Activated CD4-positive, alpha-beta T cell treated with anti-CD3 and anti-CD28 coated beads, Interleukin-2, amount 50 U/mL, for 48 hours (primary cell): ENCODE data around the gene GNAI2.

Experiments
- DNase-seq, 2 experiments: peaks; one replicate each; pipeline ENCODE4 v3.0.0-alpha.2; 2020

Gene GNAI2

DNA sequence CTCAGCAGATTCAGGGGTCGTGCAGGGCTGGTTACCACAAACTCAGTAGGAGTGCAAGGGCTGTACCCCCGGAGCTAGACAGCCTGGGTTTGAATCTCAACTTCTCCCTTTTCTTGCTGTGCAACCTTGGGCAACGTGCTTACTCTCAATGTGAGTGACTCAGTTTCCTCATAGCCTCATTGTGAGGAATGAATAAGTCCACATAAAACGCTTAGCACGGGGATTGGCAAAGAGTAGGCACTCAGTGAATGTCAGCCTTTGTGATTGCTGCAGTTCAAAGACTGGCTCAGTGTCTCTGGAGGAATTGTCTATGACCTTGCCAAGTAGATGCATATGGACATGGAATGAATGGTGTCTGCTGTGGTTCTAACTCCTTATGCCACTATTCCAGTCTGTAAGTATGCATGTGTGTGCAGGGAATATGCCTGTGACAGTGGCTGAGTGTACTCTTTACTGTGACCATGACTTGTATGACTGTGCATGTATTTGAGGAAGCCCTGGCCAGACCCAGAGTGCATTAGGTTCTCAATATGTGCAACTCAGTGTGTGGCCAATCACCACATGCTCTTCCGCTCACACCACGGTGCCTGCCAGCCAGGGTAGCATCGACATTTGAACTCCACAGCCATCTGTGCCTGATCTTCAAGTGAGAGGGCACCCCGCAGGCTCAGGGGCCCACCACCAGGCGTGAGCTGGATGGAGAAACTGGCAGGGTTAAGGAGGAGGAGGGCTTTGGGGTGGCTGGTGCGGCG, 64.1 kb downstream of the GNAI2 start:
- DNase-seq: no peak

DNA sequence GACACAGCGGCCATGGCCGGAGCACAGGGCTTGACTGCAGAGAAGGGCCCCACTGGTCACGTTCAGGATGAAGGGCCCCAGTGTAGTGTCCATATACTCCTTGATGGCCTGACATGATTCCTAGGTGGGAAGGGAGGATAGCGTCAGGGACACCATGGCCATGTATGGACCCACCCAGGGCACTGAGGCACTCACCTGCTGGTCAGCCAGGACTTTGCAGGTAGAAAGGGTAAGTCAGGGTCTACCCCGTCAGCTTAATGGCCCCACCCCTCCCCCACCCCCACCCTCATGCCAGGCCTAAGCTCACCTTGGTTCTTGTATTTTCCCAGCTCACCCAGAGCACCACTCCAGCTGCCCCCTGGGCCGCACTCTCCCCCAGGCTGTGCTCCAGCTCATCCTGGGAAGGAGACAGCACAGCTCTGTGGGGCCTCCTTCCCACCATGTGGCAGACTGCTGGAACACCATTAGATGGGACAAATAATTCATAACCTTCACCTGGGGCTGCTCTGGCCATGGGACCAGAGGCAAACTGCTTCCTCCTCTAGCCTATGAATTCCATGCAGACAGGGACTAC, 64.8 kb downstream of the GNAI2 start:
- no peak for DNase-seq

- DNase-seq: no peak
These were observed 66.3 kb downstream of the GNAI2 start for GRCh38 chr3:50302095-50303012.

GRCh38 chr3:50303013-50303815, 67.2 kb downstream of the GNAI2 start, which contains the start of gene HYAL1:
HYAL1 (minus strand) TSS chr3:50303574; CDS start chr3:50302956, 618 bp downstream.
- DNase-seq: no peak

- no peak for DNase-seq
These were observed 68.6 kb downstream of the GNAI2 start for GRCh38 chr3:50304601-50305000.
